ENCODE results near the gene DCAF11.

DCAF11 gene

DNA sequence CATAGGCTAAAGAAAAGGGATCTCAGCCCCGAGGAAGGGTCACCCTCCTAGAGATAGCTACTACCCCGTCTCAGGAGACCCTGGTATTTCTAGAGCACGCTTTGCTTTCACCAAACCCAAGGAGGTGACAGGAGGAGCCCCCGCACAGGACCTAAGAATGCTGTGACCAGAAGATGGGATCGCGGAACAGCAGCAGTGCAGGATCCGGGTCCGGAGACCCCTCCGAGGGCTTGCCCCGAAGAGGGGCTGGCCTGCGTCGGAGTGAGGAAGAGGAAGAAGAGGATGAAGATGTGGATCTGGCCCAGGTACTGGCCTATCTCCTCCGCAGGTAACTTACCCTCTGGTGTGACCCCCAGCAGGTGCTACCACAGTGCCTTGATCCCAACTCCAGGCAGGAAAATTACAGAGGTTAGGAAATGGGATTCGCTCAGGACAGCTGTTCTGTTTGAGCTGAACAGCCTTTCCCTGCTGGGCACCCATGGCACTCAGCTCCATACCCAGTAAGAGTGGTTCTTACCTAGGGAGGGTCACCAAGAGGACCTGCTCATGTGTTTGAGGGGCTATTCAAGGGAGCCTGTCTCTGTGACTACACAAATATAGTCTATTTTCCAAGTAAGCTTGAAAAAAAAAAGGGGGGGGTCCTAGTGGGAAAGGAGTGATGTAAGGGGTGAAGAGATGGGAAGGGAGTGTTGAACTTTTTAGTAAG is 998 bp downstream of the DCAF11 start:
- no peak for DNase-seq (ENCODE audit: extremely low spot score)
- ChIA-PET CTCF (interaction anchor here (1.1 to 6.8 kb wide), 15 partner anchors 8 to 188 kb away, joined by 3 to 58 read pairs (median 9); partner anchors contain the start of genes DHRS4, EMC9, FITM1 and IRF9), POLR2A (interaction anchor here (0.7 to 3.1 kb wide), 12 partner anchors 9 to 171 kb away, joined by 3 to 29 read pairs (median 10); partner anchors contain the start of genes EMC9, IRF9, PCK2 and PSME1)
- TF ChIP-seq, protein P1, sequence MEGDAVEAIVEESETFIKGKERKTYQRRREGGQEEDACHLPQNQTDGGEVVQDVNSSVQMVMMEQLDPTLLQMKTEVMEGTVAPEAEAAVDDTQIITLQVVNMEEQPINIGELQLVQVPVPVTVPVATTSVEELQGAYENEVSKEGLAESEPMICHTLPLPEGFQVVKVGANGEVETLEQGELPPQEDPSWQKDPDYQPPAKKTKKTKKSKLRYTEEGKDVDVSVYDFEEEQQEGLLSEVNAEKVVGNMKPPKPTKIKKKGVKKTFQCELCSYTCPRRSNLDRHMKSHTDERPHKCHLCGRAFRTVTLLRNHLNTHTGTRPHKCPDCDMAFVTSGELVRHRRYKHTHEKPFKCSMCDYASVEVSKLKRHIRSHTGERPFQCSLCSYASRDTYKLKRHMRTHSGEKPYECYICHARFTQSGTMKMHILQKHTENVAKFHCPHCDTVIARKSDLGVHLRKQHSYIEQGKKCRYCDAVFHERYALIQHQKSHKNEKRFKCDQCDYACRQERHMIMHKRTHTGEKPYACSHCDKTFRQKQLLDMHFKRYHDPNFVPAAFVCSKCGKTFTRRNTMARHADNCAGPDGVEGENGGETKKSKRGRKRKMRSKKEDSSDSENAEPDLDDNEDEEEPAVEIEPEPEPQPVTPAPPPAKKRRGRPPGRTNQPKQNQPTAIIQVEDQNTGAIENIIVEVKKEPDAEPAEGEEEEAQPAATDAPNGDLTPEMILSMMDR (IDR thresholded peaks at IDR 0.05; ENCODE audit: control extremely low read depth, extremely low read depth, low read depth, missing control alignments), result no peak

DNA sequence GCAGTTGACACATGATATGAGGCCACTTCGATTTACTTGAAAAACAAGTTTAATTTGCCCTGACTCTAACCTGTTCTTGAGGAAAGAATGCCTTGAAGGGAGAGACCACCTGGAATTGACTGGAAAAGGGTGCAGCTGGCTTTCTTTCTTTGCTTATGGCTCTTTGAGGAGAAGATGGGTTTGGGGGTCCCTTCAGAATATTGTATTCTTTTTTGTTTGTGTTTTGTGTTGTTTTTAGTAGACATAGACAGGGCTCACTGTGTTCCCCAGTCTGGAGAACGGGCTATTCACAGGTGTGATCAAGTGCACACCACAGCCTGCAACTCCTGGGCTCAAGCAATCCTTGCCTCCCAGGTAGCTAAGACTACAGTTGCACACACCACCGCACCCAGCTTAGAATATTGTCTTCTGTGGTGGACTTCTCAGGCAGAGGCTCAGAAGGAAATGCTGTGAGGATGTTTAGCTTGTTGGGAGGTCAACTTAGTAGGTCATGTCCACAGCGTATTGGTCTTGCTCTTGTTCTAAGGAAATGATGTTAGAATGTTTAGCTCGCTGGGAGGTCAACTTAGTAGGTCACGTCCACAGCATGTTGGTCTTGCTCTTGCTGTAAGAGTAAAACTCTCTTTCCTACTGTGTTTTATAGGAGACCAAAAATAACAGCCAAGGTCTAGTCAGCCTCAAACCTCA is 1.7 kb downstream of the DCAF11 start:
- ChIA-PET POLR2A (interaction anchor here (1.2 to 3.1 kb wide), 3 partner anchors 20 to 45 kb away, joined by 3 to 28 read pairs (median 7); partner anchors contain the start of genes EMC9, IRF9 and PSME1), CTCF (interaction anchor here (1.0 to 6.8 kb wide), 11 partner anchors 9 to 62 kb away, joined by 3 to 58 read pairs (median 18); partner anchors contain the start of genes EMC9, FITM1, IRF9 and PCK2)
- no peak for DNase-seq (ENCODE audit: extremely low spot score)
- TF ChIP-seq, protein P1 (IDR thresholded peaks at IDR 0.05; ENCODE audit: control extremely low read depth, extremely low read depth, low read depth, missing control alignments), result no peak

DNA sequence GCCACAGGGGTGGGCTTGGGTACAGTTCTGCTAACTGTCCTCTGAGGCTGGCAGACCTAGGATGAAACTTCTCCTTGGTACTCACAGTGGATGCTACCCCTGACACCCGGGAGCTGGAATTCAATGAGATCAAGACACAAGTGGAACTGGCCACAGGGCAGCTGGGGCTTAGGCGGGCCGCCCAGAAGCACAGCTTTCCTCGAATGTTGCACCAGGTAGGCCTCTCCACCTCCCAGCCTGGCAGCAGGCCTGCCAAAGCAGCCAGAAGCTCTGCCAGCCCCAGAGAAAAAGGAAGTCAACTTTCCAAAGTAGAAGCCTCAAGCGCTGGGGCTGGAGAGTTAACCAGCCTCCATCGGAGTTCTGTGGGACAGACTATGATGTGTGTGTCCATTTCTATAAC is 2.6 kb downstream of the DCAF11 start:
- ChIA-PET CTCF (interaction anchor here (0.9 to 6.8 kb wide), 9 partner anchors 9 to 59 kb away, joined by 3 to 58 read pairs (median 18); partner anchors contain the start of genes EMC9, FITM1, IRF9 and PCK2), POLR2A (interaction anchor here (0.7 to 2.0 kb wide), 3 partner anchors 24 to 44 kb away, joined by 3 to 7 read pairs (median 3); partner anchors contain the start of genes EMC9, IRF9 and RNF31)
- TF ChIP-seq, protein P1 (IDR thresholded peaks at IDR 0.05; ENCODE audit: control extremely low read depth, extremely low read depth, low read depth, missing control alignments), result no peak
- no peak for DNase-seq (ENCODE audit: extremely low spot score)

DNA sequence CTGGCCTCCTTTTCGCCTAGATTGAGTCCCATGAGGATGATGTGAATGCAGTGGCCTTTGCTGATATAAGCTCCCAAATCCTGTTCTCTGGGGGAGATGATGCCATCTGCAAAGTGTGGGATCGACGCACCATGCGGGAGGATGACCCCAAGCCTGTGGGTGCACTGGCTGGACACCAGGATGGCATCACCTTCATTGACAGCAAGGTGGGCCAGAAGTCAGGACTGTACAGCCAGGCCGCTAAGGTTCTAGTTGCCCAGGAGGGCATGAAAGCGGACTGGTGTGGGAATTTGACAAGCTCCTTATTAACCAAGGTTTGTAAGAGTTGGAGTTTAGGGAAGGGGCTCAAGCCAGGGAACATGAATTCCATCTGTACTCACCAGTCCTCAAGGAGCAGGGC is 5.1 kb downstream of the DCAF11 start:
- DNase-seq (ENCODE audit: extremely low spot score), result no peak
- ChIA-PET CTCF (interaction anchor here (1.0 to 6.8 kb wide), 5 partner anchors 10 to 63 kb away, joined by 3 to 58 read pairs (median 6); partner anchors contain the start of genes EMC9, FITM1 and PSME1), POLR2A (no interaction called here)
- TF ChIP-seq, protein P1 (IDR thresholded peaks at IDR 0.05; ENCODE audit: control extremely low read depth, extremely low read depth, low read depth, missing control alignments), result no peak

DNA sequence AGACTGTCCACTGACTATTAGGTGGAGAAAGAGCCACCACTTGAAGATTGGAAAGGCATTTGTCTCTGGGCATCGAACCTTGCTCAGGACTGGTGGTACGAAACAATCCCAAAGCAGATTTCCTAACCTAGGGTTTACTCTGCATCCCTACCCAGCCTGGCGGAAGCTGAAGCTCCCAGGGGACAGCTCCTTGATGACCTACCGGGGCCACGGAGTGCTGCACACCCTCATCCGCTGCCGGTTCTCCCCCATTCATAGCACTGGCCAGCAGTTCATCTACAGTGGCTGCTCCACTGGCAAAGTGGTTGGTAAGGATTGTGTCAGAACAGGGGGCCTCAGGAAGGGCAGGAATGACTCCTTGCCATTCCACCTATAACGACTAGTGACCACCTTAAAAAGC is 6.6 kb downstream of the DCAF11 start:
- DNase-seq (ENCODE audit: extremely low spot score), result no peak
- CTCF ChIA-PET, result no interaction called here
- TF ChIP-seq, protein P1 (IDR thresholded peaks at IDR 0.05; ENCODE audit: control extremely low read depth, extremely low read depth, low read depth, missing control alignments), result no peak
- POLR2A ChIA-PET, result interaction anchor here (0.6 kb wide), 1 partner anchor 15 kb away, joined by 3 read pairs; the partner anchor contains the start of gene PSME1

DNA sequence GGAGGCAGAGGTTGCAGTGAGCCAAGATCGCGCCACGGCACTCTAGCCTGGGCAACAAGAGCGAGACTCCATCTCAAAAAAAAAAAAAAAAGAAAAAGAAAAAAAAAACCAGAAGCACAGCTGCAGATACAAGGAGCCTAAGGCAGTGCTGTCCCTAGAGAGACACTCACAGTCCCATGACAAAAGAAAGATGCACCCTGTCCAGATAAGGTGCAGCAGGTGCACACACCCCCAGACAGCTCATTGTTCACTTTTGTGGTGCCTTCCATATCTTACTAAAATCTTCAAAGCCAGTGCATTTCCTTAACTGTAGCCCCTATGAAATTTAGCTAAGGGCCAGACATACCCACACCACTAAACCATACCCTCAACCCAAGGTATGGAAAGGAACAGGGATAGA is 7.8 kb downstream of the DCAF11 start:
- TF ChIP-seq, protein P1 (IDR thresholded peaks at IDR 0.05; ENCODE audit: control extremely low read depth, extremely low read depth, low read depth, missing control alignments), result no peak
- DNase-seq (ENCODE audit: extremely low spot score), result no peak
- CTCF ChIA-PET, result interaction anchor here (1.6 to 6.5 kb wide), 2 partner anchors 13 to 15 kb away, joined by 3 to 38 read pairs; no protein-coding TSS in a partner anchor
- POLR2A ChIA-PET, result no interaction called here
